Gastrocnemius medialis (tissue), 4 donors: ENCODE results near the gene MAPK14. TPM values are rescaled to one million over a fixed set of nuclear protein-coding genes. Genes with fewer than 3 reads are reported as not detected.
A peak's percentile ranks its signal among the peaks of the same experiment; 100 is the strongest.

Experiments
- ATAC-seq, 2 donors: fragments of 150-250 bp; one replicate each; pipeline ENCODE4 v1.9.1; 2016
- DNase-seq, 2 donors: peaks; one replicate each; pipeline ENCODE4 v3.0.0-alpha.2; 2019
- H3K27ac ChIP-seq, 4 donors: fragments of 200-600 bp; sonication (generic); 1 replicate in 1 of 4; 2 replicates in 3 of 4; pipeline ENCODE4 v1.5.1; 2016 to 2018; ENCODE audit warnings: mild to moderate bottlenecking in 2 of 4, moderate library complexity in 1 of 4
- H3K27me3 ChIP-seq, 3 donors: fragments of 200-600 bp; sonication (generic) in 2 of 3; 1 replicate in 1 of 3; 2 replicates in 2 of 3; pipeline versions ENCODE4 v1.5.1 to v1.6.0; 2016 to 2019; ENCODE audit warnings: mild to moderate bottlenecking in 1 of 3, moderate library complexity in 1 of 3
- H3K36me3 ChIP-seq, 2 donors: fragments of 200-600 bp; sonication (generic) in 1 of 2; one replicate each; pipeline ENCODE4 v1.5.1; 2017 to 2018
- H3K4me1 ChIP-seq, 2 donors: fragments of 200-600 bp; sonication (generic) in 1 of 2; one replicate each; pipeline ENCODE4 v1.5.1; 2016 to 2017; ENCODE audit warnings: mild to moderate bottlenecking in 2 of 2
- H3K4me3 ChIP-seq, 4 donors: fragments of 200-600 bp; sonication (generic) in 3 of 4; 1 replicate in 1 of 4; 2 replicates in 3 of 4; pipeline ENCODE4 v1.5.1; 2016 to 2019; ENCODE audit warnings: mild to moderate bottlenecking in 2 of 4
- H3K9me3 ChIP-seq, 3 donors: fragments of 200-600 bp; sonication (generic) in 2 of 3; 1 replicate in 1 of 3; 2 replicates in 2 of 3; pipeline ENCODE4 v1.5.1; 2016 to 2019
- POLR2A ChIP-seq, 2 donors: fragments of 450-650 bp; IDR thresholded peaks; one replicate each; pipeline ENCODE4 v1.6.1; 2017; ENCODE audit warnings: antibody characterized with exemption in 2 of 2, mild to moderate bottlenecking in 2 of 2, moderate library complexity in 2 of 2
- in situ Hi-C, 4 donors: fragments of 200-750 bp; cut with MboI; loops; one replicate each; pipeline versions ENCODE4 v1.15.0 to v1.8.0; 2017; ENCODE audit warnings: low sequenced_read_pairs in 4 of 4
- intact Hi-C: fragments of 100-400 bp; cut with DNase I; formaldehyde crosslinking; loops from one replicate; pipeline ENCODE4 v1.15.1; 2023; ENCODE audit warnings: low total_unique reads
- total RNA-seq, 4 donors: library from RNA; depleted of rRNA; stranded (reverse); fragments of >200 nt; gene quantifications; one replicate each; pipeline versions ENCODE4 v1.1.0 to v1.2.3, GENCODE V29; 2016
- TF ChIP-seq, protein P1 (sequence below), 5 experiments: fragments of 450-650 bp in 3 of 5; fragments of 200-600 bp in 2 of 5; sonication (generic) in 2 of 5; IDR thresholded peaks in 4 of 5; conservative IDR thresholded peaks in 1 of 5; 1 replicate in 4 of 5; 2 replicates in 1 of 5; pipeline ENCODE4 v1.5.1; 2016 to 2019; ENCODE audit warnings: antibody characterized with exemption in 5 of 5, mild to moderate bottlenecking in 3 of 5, moderate library complexity in 3 of 5

The MAPK14 gene
- total RNA-seq, 4 donors from 2014 or later: 37.6 to 42.4 (median 40.2) TPM

GRCh38 chr6:36063318-36064060, 35.9 kb downstream of the MAPK14 start:
- no peaks in the 10 kb centered on the region for H3K9me3 ChIP-seq
- in situ Hi-C loops: no loop called here

GRCh38 chr6:36064770-36065396, 37.3 kb downstream of the MAPK14 start:
- Histone ChIP-seq H3K4me1 (peaks cover 54 to 58% of the 10 kb centered on the region in 2 donors), H3K36me3 (peaks cover 0 to 10% of the 10 kb centered on the region in 2 donors), H3K27me3 (no peaks in the 10 kb centered on the region), H3K4me3 (no peak overlapping the region), H3K9me3 (no peaks in the 10 kb centered on the region), H3K27ac (no peak overlapping the region)
- DNase-seq (no peak), ATAC-seq (no peak)
- in situ Hi-C loops: no loop called here
- intact Hi-C loops: loop anchor here (5.0 kb wide), 1 partner anchor 38 kb away; the partner anchor contains the start of gene MAPK14
- no peak for TF ChIP-seq POLR2A (IDR thresholded peaks at IDR 0.05)
- TF ChIP-seq, protein P1, sequence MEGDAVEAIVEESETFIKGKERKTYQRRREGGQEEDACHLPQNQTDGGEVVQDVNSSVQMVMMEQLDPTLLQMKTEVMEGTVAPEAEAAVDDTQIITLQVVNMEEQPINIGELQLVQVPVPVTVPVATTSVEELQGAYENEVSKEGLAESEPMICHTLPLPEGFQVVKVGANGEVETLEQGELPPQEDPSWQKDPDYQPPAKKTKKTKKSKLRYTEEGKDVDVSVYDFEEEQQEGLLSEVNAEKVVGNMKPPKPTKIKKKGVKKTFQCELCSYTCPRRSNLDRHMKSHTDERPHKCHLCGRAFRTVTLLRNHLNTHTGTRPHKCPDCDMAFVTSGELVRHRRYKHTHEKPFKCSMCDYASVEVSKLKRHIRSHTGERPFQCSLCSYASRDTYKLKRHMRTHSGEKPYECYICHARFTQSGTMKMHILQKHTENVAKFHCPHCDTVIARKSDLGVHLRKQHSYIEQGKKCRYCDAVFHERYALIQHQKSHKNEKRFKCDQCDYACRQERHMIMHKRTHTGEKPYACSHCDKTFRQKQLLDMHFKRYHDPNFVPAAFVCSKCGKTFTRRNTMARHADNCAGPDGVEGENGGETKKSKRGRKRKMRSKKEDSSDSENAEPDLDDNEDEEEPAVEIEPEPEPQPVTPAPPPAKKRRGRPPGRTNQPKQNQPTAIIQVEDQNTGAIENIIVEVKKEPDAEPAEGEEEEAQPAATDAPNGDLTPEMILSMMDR (IDR thresholded peaks at IDR 0.05 in 4 of 5, conservative IDR thresholded peaks at IDR 0.05 in 1 of 5): no peak

More at GRCh38 chr6:36063318-36064060, 35.9 kb downstream of the MAPK14 start:
- Histone ChIP-seq H3K36me3 (peaks cover 0 to 17% of the 10 kb centered on the region in 2 donors), H3K27me3 (no peaks in the 10 kb centered on the region), H3K27ac (no peak overlapping the region), H3K4me3 (no peak overlapping the region), H3K4me1 (peaks cover 43 to 48% of the 10 kb centered on the region in 2 donors)
- intact Hi-C loops: loop anchor here (5.0 kb wide), 1 partner anchor 36 kb away; the partner anchor contains the start of gene MAPK14
- TF ChIP-seq POLR2A (IDR thresholded peaks at IDR 0.05): no peak
- TF ChIP-seq, protein P1 (IDR thresholded peaks at IDR 0.05 in 4 of 5, conservative IDR thresholded peaks at IDR 0.05 in 1 of 5): no peak
- no peak for ATAC-seq
- DNase-seq: no peak

GRCh38 chr6:36065916-36066315, 38.3 kb downstream of the MAPK14 start:
- peaks cover 59 to 60% of the 10 kb centered on the region in 2 donors for H3K4me1 ChIP-seq
- no peak overlapping the region for H3K27ac ChIP-seq
- in situ Hi-C loops: no loop called here

GRCh38 chr6:36066817-36067216, 39.2 kb downstream of the MAPK14 start:
- DNase-seq (no peak), ATAC-seq (no peak)
- Histone ChIP-seq H3K4me1 (peaks cover 59 to 60% of the 10 kb centered on the region in 2 donors), H3K4me3 (no peak overlapping the region), H3K27ac (peak overlapping the region in 3 of 4 donors; percentile 42 to 54 (median 53)), H3K9me3 (no peaks in the 10 kb centered on the region), H3K36me3 (no peaks in the 10 kb centered on the region), H3K27me3 (no peaks in the 10 kb centered on the region)
- in situ Hi-C loops: no loop called here
- intact Hi-C loops: no loop called here
- TF ChIP-seq POLR2A (IDR thresholded peaks at IDR 0.05): no peak
- TF ChIP-seq, protein P1 (IDR thresholded peaks at IDR 0.05 in 4 of 5, conservative IDR thresholded peaks at IDR 0.05 in 1 of 5): no peak

More at GRCh38 chr6:36065916-36066315, 38.3 kb downstream of the MAPK14 start:
- no peaks in the 10 kb centered on the region for H3K27me3 ChIP-seq
- no peaks in the 10 kb centered on the region for H3K36me3 ChIP-seq
- TF ChIP-seq, protein P1 (IDR thresholded peaks at IDR 0.05 in 4 of 5, conservative IDR thresholded peaks at IDR 0.05 in 1 of 5): no peak
- TF ChIP-seq POLR2A (IDR thresholded peaks at IDR 0.05): no peak
- H3K4me3 ChIP-seq: no peak overlapping the region
- no peaks in the 10 kb centered on the region for H3K9me3 ChIP-seq
- no peak for ATAC-seq
- DNase-seq: no peak
- intact Hi-C loops: no loop called here
